DOHH2 (cell line): ENCODE data around the gene COG1.

Experiments
- CTCF ChIP-seq: fragments of 200-600 bp; sonication (generic); IDR thresholded peaks from one replicate; pipeline ENCODE4 v1.5.1; 2014; ENCODE audit warnings: antibody characterized with exemption, mild to moderate bottlenecking, low read depth, low read length; ENCODE audit not compliant: poor library complexity, severe bottlenecking
- EZH2phosphoT487 ChIP-seq: fragments of 200-600 bp; sonication (generic); IDR thresholded peaks from 2 replicates; pipeline ENCODE4 v1.6.1; 2017; ENCODE audit warnings: borderline replicate concordance, mild to moderate bottlenecking, antibody characterized with exemption, low read length, moderate library complexity, mixed read lengths

GRCh38 chr17:73248532-73248931 lies 55.7 kb downstream of the COG1 start:
- no peak for TF ChIP-seq CTCF
- TF ChIP-seq EZH2phosphoT487, result no peak
